IPS DF 4.7 (cell line): Measurements from ENCODE around the gene AJAP1.

Source experiments
- DNase-seq: peaks from one replicate; pipeline ENCODE4 v3.0.0-alpha.2; 2013; ENCODE audit warnings: low spot score; ENCODE audit errors: extremely low read depth

Gene AJAP1

GRCh38 chr1:4699376-4700301 lies 45.2 kb downstream of the AJAP1 start:
- no peak for DNase-seq

- no peak for DNase-seq
Observed at GRCh38 chr1:4700801-4701200, 46.4 kb downstream of the AJAP1 start.

- no peak for DNase-seq
Observed at GRCh38 chr1:4701276-4701675, 46.9 kb downstream of the AJAP1 start.

GRCh38 chr1:4702464-4702863 lies 48.1 kb downstream of the AJAP1 start:
- DNase-seq: no peak

GRCh38 chr1:4702932-4703331 lies 48.5 kb downstream of the AJAP1 start:
- no peak for DNase-seq

GRCh38 chr1:4703646-4704045 lies 49.2 kb downstream of the AJAP1 start:
- DNase-seq: no peak

GRCh38 chr1:4708840-4709507 lies 54.6 kb downstream of the AJAP1 start:
- no peak for DNase-seq

- DNase-seq: no peak
Observed at GRCh38 chr1:4709641-4710040, 55.2 kb downstream of the AJAP1 start.

- DNase-seq: no peak
Observed at GRCh38 chr1:4710592-4711415, 56.4 kb downstream of the AJAP1 start.

- no peak for DNase-seq
Observed at GRCh38 chr1:4711416-4712275, 57.2 kb downstream of the AJAP1 start.

GRCh38 chr1:4713669-4714068 lies 59.3 kb downstream of the AJAP1 start:
- no peak for DNase-seq

GRCh38 chr1:4716406-4716805 lies 62.0 kb downstream of the AJAP1 start:
- no peak for DNase-seq

GRCh38 chr1:4718071-4718470 lies 63.7 kb downstream of the AJAP1 start:
- no peak for DNase-seq

GRCh38 chr1:4723106-4723505 lies 68.7 kb downstream of the AJAP1 start:
- DNase-seq: no peak

- DNase-seq: no peak
Observed at GRCh38 chr1:4724001-4724400, 69.6 kb downstream of the AJAP1 start.

GRCh38 chr1:4724695-4725250 lies 70.4 kb downstream of the AJAP1 start:
- DNase-seq: no peak

- no peak for DNase-seq
Observed at GRCh38 chr1:4725416-4725815, 71.0 kb downstream of the AJAP1 start.

GRCh38 chr1:4726620-4727341 lies 72.4 kb downstream of the AJAP1 start:
- DNase-seq: no peak

- no peak for DNase-seq
Observed at GRCh38 chr1:4728319-4729089, 74.1 kb downstream of the AJAP1 start.
